H1 (cell line): ENCODE data around the gene TEX22. TPM values are rescaled to one million over a fixed set of nuclear protein-coding genes. Genes with fewer than 3 reads are reported as not detected.

Experiments
- CTCF ChIA-PET: fragments of 300-600 bp; sonication (Branson Sonifier 250); formaldehyde crosslinking; loops from one replicate; lab custom pipeline; 2021; ENCODE audit not compliant: partially characterized antibody; lab: Charles Lee
- POLR2A ChIA-PET: fragments of 300-600 bp; sonication (Branson Sonifier 250); formaldehyde crosslinking; loops from one replicate; lab custom pipeline; 2021; ENCODE audit warnings: inconsistent platforms; ENCODE audit not compliant: partially characterized antibody; lab: Charles Lee
- DNase-seq, 2 experiments: peaks; one replicate each; pipeline versions ENCODE4 v3.0.0 to v3.0.0-alpha.2; 2010 to 2022; ENCODE audit warnings: low spot score in 2 of 2, low read depth in 1 of 2, mixed read lengths in 1 of 2
- FAIRE-seq: peaks from 2 replicates; lab custom pipeline; 2011; peaks lifted over from hg19 to GRCh38; lab: Jason Lieb, UNC
- H2AFZ ChIP-seq: 2 replicates; pipeline ENCODE4 v1.8.1; 2012; ENCODE audit warnings: low read length, inconsistent platforms
- H2AK5ac ChIP-seq: 2 replicates; pipeline ENCODE4 v1.6.1; 2013; ENCODE audit warnings: low read depth, low read length
- H2BK120ac ChIP-seq: replicated peaks from 2 replicates; pipeline ENCODE3; 2013; ENCODE audit warnings: low read depth, low read length, inconsistent platforms
- H2BK12ac ChIP-seq: 2 replicates; pipeline ENCODE4 v1.6.1; 2013; ENCODE audit warnings: low read depth, low read length
- H2BK15ac ChIP-seq: 2 replicates; pipeline ENCODE4 v1.6.1; 2013; ENCODE audit warnings: low read length
- H2BK20ac ChIP-seq: 2 replicates; pipeline ENCODE4 v1.6.1; 2013; ENCODE audit warnings: low read length
- H2BK5ac ChIP-seq: 2 replicates; pipeline ENCODE4 v1.6.1; 2013; ENCODE audit warnings: low read depth, low read length
- H3K14ac ChIP-seq: 2 replicates; pipeline ENCODE4 v1.6.1; 2013; ENCODE audit warnings: inconsistent platforms; ENCODE audit not compliant: insufficient read length
- H3K18ac ChIP-seq: 2 replicates; pipeline ENCODE4 v1.6.1; 2013; ENCODE audit warnings: low read length; ENCODE audit errors: extremely low read depth
- H3K23ac ChIP-seq: 2 replicates; pipeline ENCODE4 v1.6.1; 2013; ENCODE audit warnings: inconsistent platforms; ENCODE audit not compliant: insufficient read length
- H3K23me2 ChIP-seq: 2 replicates; pipeline ENCODE4 v1.6.1; 2013; ENCODE audit warnings: low read depth, low read length
- H3K27ac ChIP-seq: 2 replicates; pipeline ENCODE4 v1.6.1; 2011; ENCODE audit warnings: low read depth, low read length, inconsistent platforms
- H3K27me3 ChIP-seq, 4 experiments: replicated peaks in 1 of 4; 1 replicate in 1 of 4; 2 replicates in 3 of 4; pipeline versions ENCODE4 v1.6.1 to v1.8.1; 2011 to 2013; ENCODE audit warnings: low read length in 3 of 4, mild to moderate bottlenecking in 3 of 4, inconsistent platforms in 2 of 4, mixed read lengths in 2 of 4, moderate library complexity in 1 of 4; ENCODE audit not compliant: control insufficient read depth in 3 of 4, insufficient read depth in 3 of 4; ENCODE audit errors: extremely low read depth in 1 of 4
- H3K36me3 ChIP-seq, 4 experiments: 2 replicates each; pipeline versions ENCODE4 v1.6.1 to v1.8.1; 2011 to 2013; ENCODE audit warnings: mild to moderate bottlenecking in 4 of 4, low read length in 3 of 4, moderate library complexity in 2 of 4, control low read depth in 1 of 4, inconsistent platforms in 1 of 4; ENCODE audit not compliant: insufficient read depth in 4 of 4, control insufficient read depth in 2 of 4
- H3K4ac ChIP-seq: replicated peaks from 2 replicates; pipeline ENCODE3; 2013; ENCODE audit warnings: low read length, low read depth, mixed read lengths, inconsistent platforms; ENCODE audit not compliant: insufficient read length
- H3K4me1 ChIP-seq, 4 experiments: replicated peaks in 1 of 4; 1 replicate in 1 of 4; 2 replicates in 3 of 4; pipeline versions ENCODE4 v1.6.1 to v1.8.1; 2011 to 2013; ENCODE audit warnings: low read length in 3 of 4, inconsistent platforms in 2 of 4, mixed read lengths in 1 of 4; ENCODE audit not compliant: insufficient read depth in 4 of 4, control insufficient read depth in 3 of 4
- H3K4me2 ChIP-seq, 2 experiments: 2 replicates each; pipeline versions ENCODE4 v1.6.1 to v1.8.1; 2011 to 2013; ENCODE audit warnings: low read depth in 2 of 2, low read length in 2 of 2, control low read depth in 1 of 2, inconsistent platforms in 1 of 2, mild to moderate bottlenecking in 1 of 2; ENCODE audit not compliant: insufficient read depth in 1 of 2
- H3K4me3 ChIP-seq, 4 experiments: fragments of 200-600, 300-600 bp in 1 of 4; sonication (generic), shearing (Covaris generic), sonication (Bioruptor Twin) in 1 of 4; 2 replicates each; pipeline versions ENCODE4 v1.5.1 to v1.8.1; 2011 to 2016; ENCODE audit warnings: low read length in 4 of 4, low read depth in 3 of 4, control low read depth in 2 of 4, inconsistent platforms in 2 of 4, mild to moderate bottlenecking in 2 of 4, mixed read lengths in 1 of 4, moderate library complexity in 1 of 4; ENCODE audit not compliant: insufficient read depth in 2 of 4; ENCODE audit errors: extremely low read depth in 1 of 4
- H3K56ac ChIP-seq: replicated peaks from 2 replicates; pipeline ENCODE3; 2013; ENCODE audit warnings: low read depth, mild to moderate bottlenecking, mixed read lengths, low read length, inconsistent platforms; ENCODE audit not compliant: insufficient read length
- H3K79me1 ChIP-seq: 2 replicates; pipeline ENCODE4 v1.6.1; 2013; ENCODE audit warnings: low read depth, low read length, control low read depth
- H3K79me2 ChIP-seq, 2 experiments: 2 replicates each; pipeline versions ENCODE4 v1.6.1 to v1.8.1; 2012 to 2013; ENCODE audit warnings: low read length in 2 of 2, mild to moderate bottlenecking in 2 of 2, inconsistent platforms in 1 of 2; ENCODE audit not compliant: insufficient read depth in 2 of 2, control insufficient read depth in 1 of 2
- H3K9ac ChIP-seq, 4 experiments: replicated peaks in 1 of 4; 1 replicate in 1 of 4; 2 replicates in 3 of 4; pipeline versions ENCODE4 v1.6.1 to v1.8.1; 2011 to 2013; ENCODE audit warnings: low read depth in 3 of 4, low read length in 3 of 4, control low read depth in 2 of 4, mild to moderate bottlenecking in 2 of 4, moderate library complexity in 2 of 4, inconsistent platforms in 1 of 4; ENCODE audit errors: extremely low read depth in 1 of 4
- H3K9me3 ChIP-seq, 2 experiments: 2 replicates each; pipeline versions ENCODE4 v1.6.1 to v1.8.1; 2012 to 2013; ENCODE audit warnings: mild to moderate bottlenecking in 2 of 2, moderate library complexity in 2 of 2, control low read depth in 1 of 2, inconsistent platforms in 1 of 2, low read depth in 1 of 2, low read length in 1 of 2, mixed read lengths in 1 of 2; ENCODE audit not compliant: insufficient read depth in 2 of 2
- H4K20me1 ChIP-seq, 2 experiments: replicated peaks in 1 of 2; 2 replicates each; pipeline versions ENCODE3 to v1.8.1; 2011 to 2013; ENCODE audit warnings: inconsistent platforms in 2 of 2, low read length in 2 of 2, mild to moderate bottlenecking in 1 of 2; ENCODE audit not compliant: insufficient read depth in 2 of 2, control insufficient read depth in 1 of 2
- H4K5ac ChIP-seq: 2 replicates; pipeline ENCODE4 v1.6.1; 2013; ENCODE audit warnings: low read length, low read depth, mixed read lengths, inconsistent platforms; ENCODE audit not compliant: insufficient read length
- H4K8ac ChIP-seq: 2 replicates; pipeline ENCODE4 v1.8.0; 2013; ENCODE audit warnings: mild to moderate bottlenecking, moderate library complexity, low read length, inconsistent platforms; ENCODE audit not compliant: insufficient read depth; ENCODE audit errors: extremely low read depth
- H4K91ac ChIP-seq: replicated peaks from 2 replicates; pipeline ENCODE3; 2013; ENCODE audit warnings: low read length, mixed read lengths, inconsistent platforms; ENCODE audit not compliant: insufficient read length
- BACH1 ChIP-seq: IDR thresholded peaks from 2 replicates; pipeline ENCODE4 v1.6.1; 2012; ENCODE audit warnings: low read length, improper control_type of control experiment
- CTBP2 ChIP-seq: IDR thresholded peaks from 2 replicates; pipeline ENCODE4 v1.7.0; 2011; ENCODE audit warnings: borderline replicate concordance, mild to moderate bottlenecking, moderate library complexity, mixed read lengths, low read length; ENCODE audit not compliant: insufficient read depth, insufficient read length
- PHF8 ChIP-seq: fragments of 200-600 bp; sonication (generic); conservative IDR thresholded peaks from 2 replicates; pipeline ENCODE4 v1.7.1; 2012; ENCODE audit warnings: low read depth, mild to moderate bottlenecking, inconsistent platforms, low read length, moderate library complexity
- POU5F1 ChIP-seq: IDR thresholded peaks from 2 replicates; pipeline ENCODE4 v1.6.1; 2011; ENCODE audit warnings: low read depth, mild to moderate bottlenecking, low read length, moderate library complexity
- SP1 ChIP-seq: IDR thresholded peaks from 2 replicates; pipeline ENCODE4 v1.6.1; 2011; ENCODE audit warnings: low read depth, low read length
- TBP ChIP-seq: IDR thresholded peaks from 2 replicates; pipeline ENCODE4 v1.6.1; 2011; ENCODE audit warnings: low read depth, low read length, improper control_type of control experiment
- WGBS, 2 experiments: shearing (Covaris generic) in 1 of 2; methylation state at CpG; one replicate each; pipeline versions ENCODE4 v1.1.6 to v1.1.7; 2013 to 2015; ENCODE audit warnings: low lambda C conversion rate in 2 of 2, mixed read lengths in 2 of 2, inconsistent platforms in 1 of 2, low coverage in 1 of 2, missing lambda C conversion rate in 1 of 2; ENCODE audit not compliant: insufficient replicate concordance in 2 of 2, insufficient coverage in 1 of 2, insufficient read length in 1 of 2; ENCODE audit errors: extremely low coverage in 1 of 2, missing lambda C conversion rate in 1 of 2; 5-methylcytosine and 5-hydroxymethylcytosine counted together
- polyA plus RNA-seq, 7 experiments: library from polyadenylated mRNA; depleted of rRNA in 3 of 7; stranded (reverse) in 5 of 7; unstranded in 2 of 7; fragments of >200 nt in 5 of 7; fragments of 200-250 nt in 2 of 7; gene quantifications; 1 replicate in 5 of 7; 2 replicates in 1 of 7; 4 replicates in 1 of 7; pipeline versions ENCODE4 v1.2.1 to v1.2.3, GENCODE V29; 2011 to 2013; ENCODE audit warnings: missing spikeins in 2 of 7, mixed read lengths in 2 of 7
- total RNA-seq: library from RNA; stranded (reverse); fragmentation: NEBNext Ultra II Directional; extraction: Animal tissue kit (Norgen Biotek cat#: 25700); gene quantifications from 2 replicates; pipeline ENCODE4 v1.2.1, GENCODE V29; 2021
- TF ChIP-seq, protein P1 (sequence below): IDR thresholded peaks from 2 replicates; pipeline ENCODE4 v1.6.1; 2011; ENCODE audit warnings: low read depth, mild to moderate bottlenecking, low read length; ENCODE audit not compliant: insufficient read depth

TEX22 gene
- total and polyA plus RNA-seq, 2 of the 8 experiments (the other 6 are each of a cell fraction or from before 2014, with no cell fraction given) = 0.24 to 0.39 TPM

DNA sequence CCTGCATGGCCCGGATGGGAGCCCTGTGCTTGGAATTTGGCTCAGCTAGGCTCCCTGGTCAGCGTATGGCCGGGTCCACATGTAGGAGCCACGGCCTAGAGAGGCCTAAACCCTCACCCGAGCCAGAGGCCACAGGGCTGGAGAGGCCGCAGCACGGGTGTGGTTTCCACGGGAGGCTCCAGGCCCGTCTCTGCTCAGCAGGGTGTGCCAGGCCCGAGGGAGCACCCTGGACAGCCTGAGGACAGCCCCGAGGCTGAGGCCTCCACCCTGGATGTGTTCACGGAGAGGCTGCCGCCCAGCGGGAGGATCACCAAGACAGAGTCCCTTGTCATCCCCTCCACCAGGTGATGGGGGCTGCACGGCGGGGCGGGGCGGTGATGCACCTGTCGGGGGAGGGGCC lies 17.6 kb upstream of the TEX22 start:
- POLR2A ChIA-PET = interaction anchor here (1.0 kb wide), 1 partner anchor 50 kb away, joined by 3 read pairs; no protein-coding TSS in a partner anchor
- H3K4me1 ChIP-seq = no peaks in the 10 kb centered on the region
- no peak overlapping the region for H4K8ac ChIP-seq
- CTCF ChIA-PET = interaction anchor here (1.1 to 2.1 kb wide), 3 partner anchors 10 to 90 kb away, joined by 3 to 11 read pairs (median 9); no protein-coding TSS in a partner anchor
- FAIRE-seq = no peak
- no peak overlapping the region for H3K9ac ChIP-seq
- no peak overlapping the region for H3K14ac ChIP-seq
- no peak overlapping the region for H4K91ac ChIP-seq
- H2AK5ac ChIP-seq = no peak overlapping the region
- H3K4ac ChIP-seq = no peak overlapping the region
- TF ChIP-seq SP1 (no peak), BACH1 (no peak), PHF8 (no peak), TBP (no peak), POU5F1 (no peak), CTBP2 (no peak)
- TF ChIP-seq, protein P1, sequence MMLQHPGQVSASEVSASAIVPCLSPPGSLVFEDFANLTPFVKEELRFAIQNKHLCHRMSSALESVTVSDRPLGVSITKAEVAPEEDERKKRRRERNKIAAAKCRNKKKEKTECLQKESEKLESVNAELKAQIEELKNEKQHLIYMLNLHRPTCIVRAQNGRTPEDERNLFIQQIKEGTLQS = no peak
- TF ChIP-seq, all 59 proteins: peak for 0
- whole genome bisulfite sequencing, 2 experiments = 96% methylated on average over 13 of the region's 19 CpGs; no CpG with 5 or more reads in 1 of the 2 experiments
- Histone ChIP-seq H2BK120ac (no peak overlapping the region), H3K27ac (no peak overlapping the region), H3K79me1 (no peaks in the 10 kb centered on the region), H3K27me3 (no peaks in the 10 kb centered on the region), H3K56ac (no peak overlapping the region), H3K4me2 (no peak overlapping the region), H2BK5ac (no peak overlapping the region), H3K23ac (no peak overlapping the region), H4K20me1 (peaks cover 0 to 9% of the 10 kb centered on the region in 2 experiments), H3K9me3 (no peaks in the 10 kb centered on the region), H3K4me3 (no peak overlapping the region), H3K23me2 (no peaks in the 10 kb centered on the region), H2BK12ac (no peak overlapping the region), H3K36me3 (peaks cover 3 to 30% (median 8%) of the 10 kb centered on the region in 4 experiments; a peak in 5 of 8 replicates), H3K18ac (no peak overlapping the region), H4K5ac (no peak overlapping the region), H2AFZ (no peak overlapping the region), H3K79me2 (no peaks in the 10 kb centered on the region), H2BK20ac (no peak overlapping the region), H2BK15ac (no peak overlapping the region)
- DNase-seq = no peak
